Natural killer cell (primary cell): Measurements from ENCODE around the gene ARHGAP6. TPM values are rescaled to one million over a fixed set of nuclear protein-coding genes. Genes with fewer than 3 reads are reported as not detected.

Experiments
- ATAC-seq, 3 donors: fragments of 150-1000 bp in 2 of 3; fragments of 200-7000 bp in 1 of 3; cut with Tn5 transposase; 1 replicate in 1 of 3; 2 replicates in 2 of 3; pipeline ENCODE4 v1.10.0; 2021; ENCODE audit warnings: mild to moderate bottlenecking in 2 of 3, moderate library complexity in 2 of 3
- DNase-seq, 2 donors: peaks; one replicate each; pipeline versions ENCODE4 v3.0.0 to v3.0.0-alpha.2; 2013 to 2021; ENCODE audit warnings: mixed read lengths in 1 of 2
- H3K27ac ChIP-seq: one replicate; pipeline ENCODE4 v1.5.1; 2013; ENCODE audit warnings: mild to moderate bottlenecking, low read length
- H3K27me3 ChIP-seq: one replicate; pipeline ENCODE4 v1.6.1; 2013; ENCODE audit warnings: low read length; ENCODE audit not compliant: control insufficient read depth, insufficient read depth
- H3K36me3 ChIP-seq: one replicate; pipeline ENCODE4 v1.6.1; 2013; ENCODE audit warnings: low read length; ENCODE audit not compliant: control insufficient read depth, insufficient read depth
- H3K4me1 ChIP-seq: one replicate; pipeline ENCODE4 v1.6.1; 2013; ENCODE audit warnings: low read length; ENCODE audit not compliant: control insufficient read depth, insufficient read depth
- H3K4me3 ChIP-seq: one replicate; pipeline ENCODE4 v1.5.1; 2013; ENCODE audit warnings: low read length
- H3K9me3 ChIP-seq: one replicate; pipeline ENCODE4 v1.6.1; 2013; ENCODE audit warnings: low read length; ENCODE audit not compliant: control insufficient read depth, insufficient read depth
- H3K27ac Mint-ChIP-seq, 2 donors: one replicate each; pipeline ENCODE4 v1.8.0; 2022; ENCODE audit warnings: mild to moderate bottlenecking in 2 of 2, mixed read lengths in 2 of 2, moderate library complexity in 1 of 2
- H3K27me3 Mint-ChIP-seq, 2 donors: one replicate each; pipeline ENCODE4 v1.8.0; 2022; ENCODE audit warnings: low read depth in 2 of 2, mixed read lengths in 2 of 2
- H3K36me3 Mint-ChIP-seq: one replicate; pipeline ENCODE4 v1.8.0; 2022; ENCODE audit warnings: mixed read lengths
- H3K4me1 Mint-ChIP-seq, 2 donors: one replicate each; pipeline ENCODE4 v1.8.0; 2022; ENCODE audit warnings: mixed read lengths in 2 of 2
- H3K4me3 Mint-ChIP-seq: one replicate; pipeline ENCODE4 v1.8.0; 2022; ENCODE audit warnings: mild to moderate bottlenecking, moderate library complexity, mixed read lengths
- H3K9me3 Mint-ChIP-seq, 2 donors: one replicate each; pipeline ENCODE4 v1.8.0; 2022; ENCODE audit warnings: mixed read lengths in 2 of 2
- WGBS: methylation state at CpG from one replicate; pipeline ENCODE4 v1.1.7; 2013; ENCODE audit warnings: missing lambda C conversion rate; ENCODE audit not compliant: insufficient coverage; 5-methylcytosine and 5-hydroxymethylcytosine counted together
- intact Hi-C: fragments of 100-400 bp; cut with micrococcal nuclease; formaldehyde crosslinking; loops from one replicate; pipeline ENCODE4 v1.14.2; 2022
- total RNA-seq, 4 donors: library from RNA; stranded (reverse); fragments of 120-200 nt in 1 of 4; gene quantifications; one replicate each; pipeline versions ENCODE4 v1.2.3 to v1.2.4, GENCODE V29; 2013 to 2022
- TF ChIP-seq, protein P1 (sequence below): fragments of 200-600 bp; IDR thresholded peaks from one replicate; pipeline ENCODE4 v1.8.0; 2022; ENCODE audit warnings: antibody characterized with exemption

The ARHGAP6 gene
- total RNA-seq, 3 donors from 2014 or later (not counting 1 experiment from before 2014, with no cell fraction given): 0.32 to 1.9 (median 1.8) TPM

GRCh38 chrX:11328134-11328533 is 337.6 kb downstream of the ARHGAP6 start:
- Histone ChIP-seq H3K4me3 (no peak overlapping the region), H3K27me3 (no peaks in the 10 kb centered on the region), H3K36me3 (no peaks in the 10 kb centered on the region), H3K27ac (no peak overlapping the region), H3K4me1 (no peaks in the 10 kb centered on the region), H3K9me3 (no peaks in the 10 kb centered on the region)
- no peaks in the 10 kb centered on the region for H3K4me1 Mint-ChIP-seq
- no peaks in the 10 kb centered on the region for H3K9me3 Mint-ChIP-seq
- TF ChIP-seq, protein P1, sequence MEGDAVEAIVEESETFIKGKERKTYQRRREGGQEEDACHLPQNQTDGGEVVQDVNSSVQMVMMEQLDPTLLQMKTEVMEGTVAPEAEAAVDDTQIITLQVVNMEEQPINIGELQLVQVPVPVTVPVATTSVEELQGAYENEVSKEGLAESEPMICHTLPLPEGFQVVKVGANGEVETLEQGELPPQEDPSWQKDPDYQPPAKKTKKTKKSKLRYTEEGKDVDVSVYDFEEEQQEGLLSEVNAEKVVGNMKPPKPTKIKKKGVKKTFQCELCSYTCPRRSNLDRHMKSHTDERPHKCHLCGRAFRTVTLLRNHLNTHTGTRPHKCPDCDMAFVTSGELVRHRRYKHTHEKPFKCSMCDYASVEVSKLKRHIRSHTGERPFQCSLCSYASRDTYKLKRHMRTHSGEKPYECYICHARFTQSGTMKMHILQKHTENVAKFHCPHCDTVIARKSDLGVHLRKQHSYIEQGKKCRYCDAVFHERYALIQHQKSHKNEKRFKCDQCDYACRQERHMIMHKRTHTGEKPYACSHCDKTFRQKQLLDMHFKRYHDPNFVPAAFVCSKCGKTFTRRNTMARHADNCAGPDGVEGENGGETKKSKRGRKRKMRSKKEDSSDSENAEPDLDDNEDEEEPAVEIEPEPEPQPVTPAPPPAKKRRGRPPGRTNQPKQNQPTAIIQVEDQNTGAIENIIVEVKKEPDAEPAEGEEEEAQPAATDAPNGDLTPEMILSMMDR: no peak
- H3K36me3 Mint-ChIP-seq: no peaks in the 10 kb centered on the region
- H3K27ac Mint-ChIP-seq: no peak overlapping the region
- no peak for DNase-seq
- no peaks in the 10 kb centered on the region for H3K27me3 Mint-ChIP-seq
- H3K4me3 Mint-ChIP-seq: no peak overlapping the region
- intact Hi-C loops: no loop called here
- ATAC-seq: no peak
- WGBS: 89% methylated on average over 1 of the region's 3 CpGs

DNA sequence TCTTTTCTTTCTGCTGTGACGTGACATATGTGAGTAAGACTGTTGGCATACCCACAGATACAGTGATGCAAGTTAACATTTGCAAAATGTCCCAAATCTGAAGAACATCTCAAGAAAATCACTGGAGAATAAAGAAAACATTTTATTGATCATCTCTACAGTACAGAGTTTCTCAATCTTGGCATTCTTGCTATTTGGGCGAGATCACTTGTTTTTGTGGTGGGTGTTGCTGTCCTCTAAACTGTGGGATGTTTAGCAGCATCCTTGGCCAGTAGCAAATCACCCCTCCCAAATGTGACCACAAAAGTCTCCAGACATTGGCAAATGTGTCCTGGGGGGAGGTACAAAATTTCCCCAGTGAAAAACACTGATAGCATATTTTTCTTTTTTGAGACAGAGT is 343.7 kb downstream of the ARHGAP6 start:
- Histone ChIP-seq H3K4me1 (no peaks in the 10 kb centered on the region), H3K27ac (no peak overlapping the region), H3K4me3 (no peak overlapping the region), H3K27me3 (no peaks in the 10 kb centered on the region), H3K9me3 (no peaks in the 10 kb centered on the region), H3K36me3 (no peaks in the 10 kb centered on the region)
- 100% methylated on average over 1 of the region's 2 CpGs for WGBS
- Mint-ChIP-seq H3K27me3 (no peaks in the 10 kb centered on the region), H3K27ac (no peak overlapping the region), H3K36me3 (no peaks in the 10 kb centered on the region), H3K9me3 (no peaks in the 10 kb centered on the region), H3K4me3 (no peak overlapping the region), H3K4me1 (no peaks in the 10 kb centered on the region)
- ATAC-seq: no peak
- no peak for DNase-seq
- TF ChIP-seq, protein P1: no peak
- intact Hi-C loops: no loop called here

DNA sequence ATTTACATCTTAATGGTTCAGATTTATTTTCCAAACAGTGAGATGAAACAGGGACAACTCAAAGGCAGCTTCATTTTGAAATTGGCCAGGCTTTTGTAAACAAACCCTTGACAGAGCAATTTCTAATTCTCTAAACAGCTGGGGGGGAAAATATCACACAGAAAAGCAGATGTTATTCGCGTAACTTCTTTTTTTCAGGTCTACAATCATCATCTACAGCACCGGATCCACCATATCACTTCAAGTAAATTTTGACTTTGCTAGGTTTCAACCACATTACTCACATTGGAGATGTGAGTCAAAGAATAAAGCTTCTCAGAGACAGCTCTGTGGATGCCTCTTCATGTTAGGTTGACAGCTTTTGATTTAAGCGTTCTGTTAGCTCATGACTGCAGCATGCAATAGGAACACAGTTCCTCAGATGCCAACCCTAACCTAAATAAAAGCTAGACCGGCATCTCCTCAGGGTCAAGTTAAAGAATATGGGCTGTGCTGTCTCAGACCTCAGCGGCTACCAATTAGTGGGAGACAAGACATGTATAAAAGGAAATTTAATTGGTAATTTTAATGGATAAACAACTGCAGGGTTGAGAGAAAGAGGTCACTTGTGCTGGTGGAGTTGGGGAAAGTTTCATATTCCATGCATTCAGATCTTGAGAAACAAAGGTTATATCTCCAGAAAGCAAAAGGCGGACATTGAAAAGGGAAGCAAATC is 345.8 kb downstream of the ARHGAP6 start:
- intact Hi-C loops: no loop called here
- H3K4me3 ChIP-seq: no peak overlapping the region
- no peaks in the 10 kb centered on the region for H3K36me3 ChIP-seq
- DNase-seq: no peak
- H3K9me3 ChIP-seq: no peaks in the 10 kb centered on the region
- TF ChIP-seq, protein P1: no peak
- no peak overlapping the region for H3K27ac ChIP-seq
- H3K27me3 ChIP-seq: no peaks in the 10 kb centered on the region
- Mint-ChIP-seq H3K27me3 (no peaks in the 10 kb centered on the region), H3K4me1 (no peaks in the 10 kb centered on the region), H3K36me3 (no peaks in the 10 kb centered on the region), H3K27ac (no peak overlapping the region), H3K4me3 (no peak overlapping the region), H3K9me3 (no peaks in the 10 kb centered on the region)
- no peak for ATAC-seq
- 90% methylated on average over 5 of the region's 7 CpGs for WGBS
- H3K4me1 ChIP-seq: no peaks in the 10 kb centered on the region

- ATAC-seq (no peak), DNase-seq (no peak)
- Histone ChIP-seq H3K4me1 (no peaks in the 10 kb centered on the region), H3K27ac (no peak overlapping the region), H3K4me3 (no peak overlapping the region), H3K9me3 (no peaks in the 10 kb centered on the region), H3K36me3 (no peaks in the 10 kb centered on the region), H3K27me3 (no peaks in the 10 kb centered on the region)
- H3K9me3 Mint-ChIP-seq: peaks cover 0 to 5% of the 10 kb centered on the region in 2 donors
- peaks cover 0 to 6% of the 10 kb centered on the region in 2 donors for H3K27me3 Mint-ChIP-seq
- no peak overlapping the region for H3K27ac Mint-ChIP-seq
- no peaks in the 10 kb centered on the region for H3K4me1 Mint-ChIP-seq
- no peaks in the 10 kb centered on the region for H3K36me3 Mint-ChIP-seq
- TF ChIP-seq, protein P1: no peak
- intact Hi-C loops: no loop called here
- WGBS: 90% methylated on average over 5 of the region's 7 CpGs
- no peak overlapping the region for H3K4me3 Mint-ChIP-seq
These were observed 354.0 kb downstream of the ARHGAP6 start for GRCh38 chrX:11311706-11312105.
